Right atrium auricular region (tissue), 2 donors: ENCODE measurements around the gene CD48. TPM values are rescaled to one million over a fixed set of nuclear protein-coding genes. Genes with fewer than 3 reads are reported as not detected.
A peak's percentile ranks its signal among the peaks of the same experiment; 100 is the strongest.
"Not testable (repeated sequence)": the region's sequence is repeated elsewhere in the genome, so short reads cannot be mapped to it uniquely, and the experiment has no call there.

Experiments
- DNase-seq: peaks from one replicate; pipeline ENCODE4 v3.0.0-alpha.2; 2019; ENCODE audit warnings: low spot score
- H3K27ac ChIP-seq, 2 donors: fragments of 200-600 bp; sonication (generic); 1 replicate in 1 of 2; 2 replicates in 1 of 2; pipeline ENCODE4 v1.5.1; 2016 to 2019
- H3K27me3 ChIP-seq, 2 donors: fragments of 200-600 bp; sonication (generic); one replicate each; pipeline versions ENCODE4 v1.5.1 to v1.6.0; 2017 to 2019
- H3K36me3 ChIP-seq: fragments of 200-600 bp; sonication (generic); one replicate; pipeline ENCODE4 v1.5.1; 2016
- H3K4me1 ChIP-seq, 2 donors: fragments of 200-600 bp; sonication (generic); one replicate each; pipeline versions ENCODE4 v1.5.1 to v1.6.0; 2017 to 2019
- H3K4me3 ChIP-seq, 2 donors: fragments of 200-600 bp; sonication (generic); 1 replicate in 1 of 2; 2 replicates in 1 of 2; pipeline ENCODE4 v1.5.1; 2017 to 2019; ENCODE audit warnings: mild to moderate bottlenecking in 1 of 2, moderate library complexity in 1 of 2
- H3K9me3 ChIP-seq, 2 donors: fragments of 200-600 bp; sonication (generic); one replicate each; pipeline ENCODE4 v1.5.1; 2019
- total RNA-seq, 2 donors: library from RNA; depleted of rRNA; stranded (reverse); fragments of >200 nt; gene quantifications; one replicate each; pipeline ENCODE4 v1.1.0, GENCODE V29; 2016
- TF ChIP-seq, protein P1 (sequence below), 2 donors: fragments of 200-600 bp; sonication (generic); IDR thresholded peaks; one replicate each; pipeline ENCODE4 v1.5.1; 2019; ENCODE audit warnings: antibody characterized with exemption in 2 of 2

CD48 gene
- total RNA-seq, 2 donors from 2014 or later = 1.2 to 3.2 TPM

DNA sequence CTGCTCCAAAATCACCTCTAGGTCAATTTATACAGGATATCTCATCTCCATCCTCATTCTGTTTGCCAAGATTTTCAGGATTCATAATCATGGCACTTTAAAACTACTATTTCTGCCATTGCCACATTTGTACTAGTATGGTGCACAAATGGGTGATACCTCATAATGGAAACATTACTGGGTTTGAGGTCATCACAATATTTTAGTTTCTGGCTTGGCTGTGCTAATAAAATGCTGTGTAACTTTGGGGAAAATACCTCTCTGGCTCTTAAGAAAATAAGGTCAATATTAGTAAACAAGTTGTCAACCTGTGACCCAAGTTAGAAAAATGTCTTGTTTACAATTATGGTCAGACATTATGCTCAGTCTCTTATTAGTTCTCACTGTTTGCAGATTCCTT lies 22.7 kb upstream of the CD48 start:
- Histone ChIP-seq H3K27ac (no peak overlapping the region), H3K27me3 (no peaks in the 10 kb centered on the region), H3K36me3 (no peaks in the 10 kb centered on the region), H3K9me3 (no peaks in the 10 kb centered on the region), H3K4me1 (no peaks in the 10 kb centered on the region), H3K4me3 (no peak overlapping the region)
- TF ChIP-seq, protein P1, sequence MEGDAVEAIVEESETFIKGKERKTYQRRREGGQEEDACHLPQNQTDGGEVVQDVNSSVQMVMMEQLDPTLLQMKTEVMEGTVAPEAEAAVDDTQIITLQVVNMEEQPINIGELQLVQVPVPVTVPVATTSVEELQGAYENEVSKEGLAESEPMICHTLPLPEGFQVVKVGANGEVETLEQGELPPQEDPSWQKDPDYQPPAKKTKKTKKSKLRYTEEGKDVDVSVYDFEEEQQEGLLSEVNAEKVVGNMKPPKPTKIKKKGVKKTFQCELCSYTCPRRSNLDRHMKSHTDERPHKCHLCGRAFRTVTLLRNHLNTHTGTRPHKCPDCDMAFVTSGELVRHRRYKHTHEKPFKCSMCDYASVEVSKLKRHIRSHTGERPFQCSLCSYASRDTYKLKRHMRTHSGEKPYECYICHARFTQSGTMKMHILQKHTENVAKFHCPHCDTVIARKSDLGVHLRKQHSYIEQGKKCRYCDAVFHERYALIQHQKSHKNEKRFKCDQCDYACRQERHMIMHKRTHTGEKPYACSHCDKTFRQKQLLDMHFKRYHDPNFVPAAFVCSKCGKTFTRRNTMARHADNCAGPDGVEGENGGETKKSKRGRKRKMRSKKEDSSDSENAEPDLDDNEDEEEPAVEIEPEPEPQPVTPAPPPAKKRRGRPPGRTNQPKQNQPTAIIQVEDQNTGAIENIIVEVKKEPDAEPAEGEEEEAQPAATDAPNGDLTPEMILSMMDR (IDR thresholded peaks at IDR 0.05) = no peak
- no peak for DNase-seq

DNA sequence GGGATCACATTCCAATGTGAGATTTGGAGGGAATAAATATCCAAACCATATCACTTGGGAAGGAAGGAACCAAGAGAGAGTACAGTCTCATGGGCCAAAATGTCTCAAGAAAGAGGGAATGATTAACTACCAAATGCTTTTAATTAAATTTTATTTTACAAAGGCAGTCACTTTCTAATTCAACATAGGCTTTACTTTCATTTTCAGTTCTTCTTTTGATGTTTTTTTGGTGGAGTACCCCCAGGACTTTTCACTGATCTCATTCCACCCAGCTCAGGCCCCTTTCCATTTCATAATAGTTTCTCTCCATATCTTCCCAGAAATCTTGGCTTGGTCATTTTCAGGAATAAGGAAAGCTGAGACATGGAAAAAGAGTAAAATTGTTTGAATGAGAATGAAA lies 22.3 kb upstream of the CD48 start:
- no peaks in the 10 kb centered on the region for H3K27me3 ChIP-seq
- H3K9me3 ChIP-seq = no peaks in the 10 kb centered on the region
- TF ChIP-seq, protein P1 (IDR thresholded peaks at IDR 0.05) = no peak
- DNase-seq = no peak
- no peaks in the 10 kb centered on the region for H3K36me3 ChIP-seq
- H3K4me1 ChIP-seq = no peaks in the 10 kb centered on the region
- no peak overlapping the region for H3K4me3 ChIP-seq
- no peak overlapping the region for H3K27ac ChIP-seq

DNA sequence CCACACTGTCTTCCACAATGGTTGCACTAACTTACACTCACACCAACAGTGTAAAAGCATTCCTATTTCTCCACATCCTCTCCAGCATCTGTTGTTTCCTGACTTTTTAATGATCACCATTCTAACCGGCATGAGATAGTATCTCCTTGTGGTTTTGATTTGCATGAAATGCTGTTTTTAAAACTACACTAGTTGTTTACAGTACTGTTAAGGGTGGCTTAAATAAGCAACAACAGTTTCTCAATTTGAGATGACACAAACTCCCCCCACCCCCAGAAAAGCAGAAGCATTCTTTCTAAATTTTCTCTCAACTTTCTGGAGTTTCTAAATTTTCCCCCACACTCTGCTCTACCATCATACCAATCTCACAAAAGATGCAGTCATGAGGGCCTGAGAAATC lies 20.4 kb upstream of the CD48 start:
- no peak for DNase-seq
- no peak overlapping the region for H3K27ac ChIP-seq
- H3K27me3 ChIP-seq = no peaks in the 10 kb centered on the region
- TF ChIP-seq, protein P1 (IDR thresholded peaks at IDR 0.05) = no peak
- H3K9me3 ChIP-seq = no peaks in the 10 kb centered on the region
- H3K36me3 ChIP-seq = no peaks in the 10 kb centered on the region
- H3K4me1 ChIP-seq = peaks cover 0 to 1% of the 10 kb centered on the region in 2 donors
- no peak overlapping the region for H3K4me3 ChIP-seq

DNA sequence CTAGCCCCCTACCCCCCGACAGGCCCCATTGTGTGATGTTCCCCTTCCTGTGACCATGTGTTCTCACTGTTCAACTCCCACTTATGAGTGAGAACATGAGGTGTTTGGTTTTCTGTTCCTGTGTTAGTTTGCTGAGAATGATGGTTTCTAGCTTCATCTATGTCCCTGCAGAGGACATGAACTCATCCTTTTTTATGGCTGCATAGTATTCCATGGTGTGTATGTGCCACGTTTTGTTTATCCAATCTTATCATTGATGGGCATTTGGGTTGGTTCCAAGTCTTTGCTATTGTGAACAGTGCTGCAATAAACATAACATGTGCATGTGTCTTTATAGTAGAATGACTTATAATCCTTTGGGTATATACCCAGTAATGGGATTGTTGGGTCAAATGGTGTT lies 19.9 kb upstream of the CD48 start:
- H3K36me3 ChIP-seq, H3K27me3 ChIP-seq, DNase-seq, H3K4me1 ChIP-seq, H3K9me3 ChIP-seq, H3K4me3 ChIP-seq, H3K27ac ChIP-seq: not testable (repeated sequence)

DNA sequence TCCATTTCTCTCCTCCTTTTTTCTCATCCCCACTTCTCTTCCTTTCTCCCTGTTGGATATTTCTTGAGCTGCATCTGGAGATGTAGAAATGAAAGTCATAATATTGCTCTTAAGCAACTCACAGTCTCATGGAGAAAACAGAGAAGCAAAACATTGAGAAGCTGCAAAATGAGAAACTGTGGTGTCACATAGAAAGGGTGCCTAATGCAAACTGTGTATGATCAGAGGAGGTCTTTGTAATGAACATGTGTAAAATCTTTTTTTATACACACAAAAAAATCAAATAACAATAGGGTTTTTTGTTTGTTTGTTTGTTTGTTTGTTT lies 15.7 kb upstream of the CD48 start:
- H3K27me3 ChIP-seq = no peaks in the 10 kb centered on the region
- no peaks in the 10 kb centered on the region for H3K9me3 ChIP-seq
- no peak overlapping the region for H3K4me3 ChIP-seq
- TF ChIP-seq, protein P1 (IDR thresholded peaks at IDR 0.05) = no peak
- no peaks in the 10 kb centered on the region for H3K36me3 ChIP-seq
- no peak overlapping the region for H3K27ac ChIP-seq
- no peak for DNase-seq
- H3K4me1 ChIP-seq = peaks cover 0 to 7% of the 10 kb centered on the region in 2 donors

DNA sequence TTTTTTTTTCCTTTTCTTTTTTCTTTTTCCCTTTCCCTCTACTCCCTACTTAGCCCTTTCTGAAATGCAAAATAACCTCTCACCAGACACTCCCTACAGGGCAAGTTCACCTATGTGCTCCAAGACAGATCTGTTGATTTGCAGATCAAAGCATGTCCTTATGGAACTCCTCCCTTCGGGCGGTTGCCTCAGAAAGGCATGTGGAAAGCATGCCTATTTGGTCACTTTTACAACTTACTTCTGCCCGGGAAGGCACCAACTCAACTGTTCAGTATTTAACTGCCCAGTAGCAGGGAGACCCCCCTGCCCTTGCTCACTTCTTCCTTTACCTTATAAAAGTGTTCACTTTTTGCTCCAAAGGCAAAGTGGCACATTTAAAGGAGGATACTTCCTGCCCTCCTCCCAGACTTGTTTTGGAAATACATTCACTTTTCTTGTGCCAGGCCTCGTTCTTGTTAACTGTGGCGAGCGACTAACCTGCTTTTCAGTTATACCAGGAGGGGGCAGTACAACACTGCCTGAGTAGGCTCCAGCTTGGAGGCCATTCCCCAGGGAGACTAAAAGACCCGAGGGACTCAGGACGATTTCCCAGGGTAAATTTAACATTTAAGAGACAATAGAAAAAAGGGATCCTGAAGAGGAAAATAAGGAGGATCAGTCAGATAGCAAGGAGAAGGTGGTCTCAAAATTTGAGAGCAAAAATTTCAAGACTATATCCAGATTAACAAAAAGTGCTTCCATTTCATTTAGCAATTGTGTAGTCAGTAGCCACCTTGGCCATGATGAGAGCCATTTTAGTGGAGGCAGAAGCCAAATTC lies 15.1 kb upstream of the CD48 start:
- Histone ChIP-seq H3K9me3 (no peaks in the 10 kb centered on the region), H3K4me3 (no peak overlapping the region), H3K27ac (no peak overlapping the region), H3K4me1 (peaks cover 0 to 7% of the 10 kb centered on the region in 2 donors), H3K27me3 (no peaks in the 10 kb centered on the region), H3K36me3 (no peaks in the 10 kb centered on the region)
- no peak for DNase-seq
- TF ChIP-seq, protein P1 (IDR thresholded peaks at IDR 0.05) = peak; percentile 65 to 77
